ENCODE measurements around the gene KLHL10.

DNA sequence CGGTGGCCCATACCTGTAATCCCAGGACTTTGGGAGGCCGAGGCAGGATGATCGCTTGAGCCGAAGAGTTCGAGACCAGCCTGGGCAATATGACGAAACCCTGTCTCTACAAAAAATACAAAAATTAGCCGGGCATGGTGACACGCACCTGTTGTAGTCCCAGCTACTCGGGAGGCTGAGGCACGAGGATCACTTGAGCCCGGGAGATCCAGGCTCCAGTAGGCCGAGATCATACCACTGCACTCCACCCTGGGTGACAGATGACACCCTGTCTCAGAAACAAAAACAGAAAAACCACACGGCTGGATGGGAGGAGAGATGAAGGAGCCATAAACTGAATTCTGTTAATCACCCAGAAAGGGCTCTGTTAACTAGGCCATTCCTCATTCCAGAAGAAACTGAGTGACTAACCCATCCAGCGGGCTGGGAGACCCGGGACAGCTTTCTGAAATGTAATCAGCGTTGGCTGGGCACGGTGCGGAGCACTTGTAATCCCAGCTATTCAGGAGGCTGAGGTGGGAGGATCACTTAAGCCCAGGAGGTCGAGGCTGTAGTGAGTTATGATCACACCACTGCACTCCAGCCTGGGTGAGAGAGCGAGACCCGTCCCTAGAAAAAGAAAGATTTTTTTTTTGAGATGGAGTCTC lies 952 bp upstream of the KLHL10 start:
- TF ChIP-seq POLR2AphosphoS5 (IDR thresholded peaks at IDR 0.05; ENCODE audit: low read depth, low read length) = no peak
- TF ChIP-seq, protein P1, sequence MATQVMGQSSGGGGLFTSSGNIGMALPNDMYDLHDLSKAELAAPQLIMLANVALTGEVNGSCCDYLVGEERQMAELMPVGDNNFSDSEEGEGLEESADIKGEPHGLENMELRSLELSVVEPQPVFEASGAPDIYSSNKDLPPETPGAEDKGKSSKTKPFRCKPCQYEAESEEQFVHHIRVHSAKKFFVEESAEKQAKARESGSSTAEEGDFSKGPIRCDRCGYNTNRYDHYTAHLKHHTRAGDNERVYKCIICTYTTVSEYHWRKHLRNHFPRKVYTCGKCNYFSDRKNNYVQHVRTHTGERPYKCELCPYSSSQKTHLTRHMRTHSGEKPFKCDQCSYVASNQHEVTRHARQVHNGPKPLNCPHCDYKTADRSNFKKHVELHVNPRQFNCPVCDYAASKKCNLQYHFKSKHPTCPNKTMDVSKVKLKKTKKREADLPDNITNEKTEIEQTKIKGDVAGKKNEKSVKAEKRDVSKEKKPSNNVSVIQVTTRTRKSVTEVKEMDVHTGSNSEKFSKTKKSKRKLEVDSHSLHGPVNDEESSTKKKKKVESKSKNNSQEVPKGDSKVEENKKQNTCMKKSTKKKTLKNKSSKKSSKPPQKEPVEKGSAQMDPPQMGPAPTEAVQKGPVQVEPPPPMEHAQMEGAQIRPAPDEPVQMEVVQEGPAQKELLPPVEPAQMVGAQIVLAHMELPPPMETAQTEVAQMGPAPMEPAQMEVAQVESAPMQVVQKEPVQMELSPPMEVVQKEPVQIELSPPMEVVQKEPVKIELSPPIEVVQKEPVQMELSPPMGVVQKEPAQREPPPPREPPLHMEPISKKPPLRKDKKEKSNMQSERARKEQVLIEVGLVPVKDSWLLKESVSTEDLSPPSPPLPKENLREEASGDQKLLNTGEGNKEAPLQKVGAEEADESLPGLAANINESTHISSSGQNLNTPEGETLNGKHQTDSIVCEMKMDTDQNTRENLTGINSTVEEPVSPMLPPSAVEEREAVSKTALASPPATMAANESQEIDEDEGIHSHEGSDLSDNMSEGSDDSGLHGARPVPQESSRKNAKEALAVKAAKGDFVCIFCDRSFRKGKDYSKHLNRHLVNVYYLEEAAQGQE (IDR thresholded peaks at IDR 0.05; ENCODE audit: insufficient read depth in 1 of 2, low read depth in 2 of 2, low read length in 2 of 2) = no peak
- TF ChIP-seq SIN3A (IDR thresholded peaks at IDR 0.05; ENCODE audit: borderline replicate concordance, insufficient read depth, low read length) = no peak
- no peak for TF ChIP-seq TAF1 (IDR thresholded peaks at IDR 0.05; ENCODE audit: borderline replicate concordance, insufficient read depth, low read length)

Measured in PFSK-1 (cell line).